ENCODE measurements around the gene HOXA3.
A peak's percentile ranks its signal among the peaks of the same experiment; 100 is the strongest.

HOXA3 gene

GRCh38 chr7:27099453-27100370, 52.7 kb downstream of the HOXA3 start:
- no peak for DNase-seq

GRCh38 chr7:27098578-27099451, 53.6 kb downstream of the HOXA3 start:
- no peak for DNase-seq

DNA sequence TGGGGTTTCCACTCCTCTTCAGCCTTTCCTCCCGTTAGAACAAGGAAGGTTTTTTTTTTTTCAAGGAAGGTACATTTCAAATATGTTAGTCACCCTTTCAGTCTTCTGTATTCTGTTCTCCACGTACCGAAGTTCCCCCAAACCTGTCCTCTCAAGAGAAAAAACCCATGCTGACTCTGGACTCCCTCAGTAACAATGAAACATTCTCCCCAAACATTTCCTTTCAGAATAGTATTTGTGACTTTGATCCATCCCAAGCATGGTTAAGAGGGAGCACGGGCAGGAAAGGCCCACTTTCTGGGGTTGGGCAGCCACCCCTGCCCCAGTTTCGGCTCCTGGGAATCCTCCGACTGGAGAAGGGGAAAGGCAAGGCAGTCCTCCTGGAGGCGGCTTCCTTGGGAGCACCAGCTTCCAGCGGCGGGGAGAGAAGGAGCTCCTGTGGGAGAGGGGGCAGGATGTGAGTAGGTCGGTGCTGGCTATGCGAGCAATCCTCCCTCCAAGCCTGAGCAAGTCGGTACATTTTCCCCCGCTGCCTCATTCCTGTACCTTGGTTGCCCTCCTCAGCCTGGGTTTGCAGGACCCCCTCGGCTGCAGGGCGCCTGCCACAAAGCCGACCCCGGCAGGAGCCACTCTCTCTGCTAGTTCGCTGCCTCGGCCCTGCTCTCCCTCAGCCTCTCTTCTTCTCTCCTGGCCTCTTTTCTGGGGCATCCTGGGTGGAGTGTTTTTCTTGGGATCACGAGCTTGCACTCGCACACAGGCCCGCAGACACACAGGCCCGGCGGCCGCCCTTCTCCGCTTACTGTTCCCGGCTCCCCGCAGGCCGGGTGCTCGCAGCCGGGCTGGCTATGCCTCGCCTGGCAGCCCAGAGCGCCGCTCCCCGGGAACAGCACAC, 54.5 kb downstream of the HOXA3 start:
- DNase-seq, result no peak

DNA sequence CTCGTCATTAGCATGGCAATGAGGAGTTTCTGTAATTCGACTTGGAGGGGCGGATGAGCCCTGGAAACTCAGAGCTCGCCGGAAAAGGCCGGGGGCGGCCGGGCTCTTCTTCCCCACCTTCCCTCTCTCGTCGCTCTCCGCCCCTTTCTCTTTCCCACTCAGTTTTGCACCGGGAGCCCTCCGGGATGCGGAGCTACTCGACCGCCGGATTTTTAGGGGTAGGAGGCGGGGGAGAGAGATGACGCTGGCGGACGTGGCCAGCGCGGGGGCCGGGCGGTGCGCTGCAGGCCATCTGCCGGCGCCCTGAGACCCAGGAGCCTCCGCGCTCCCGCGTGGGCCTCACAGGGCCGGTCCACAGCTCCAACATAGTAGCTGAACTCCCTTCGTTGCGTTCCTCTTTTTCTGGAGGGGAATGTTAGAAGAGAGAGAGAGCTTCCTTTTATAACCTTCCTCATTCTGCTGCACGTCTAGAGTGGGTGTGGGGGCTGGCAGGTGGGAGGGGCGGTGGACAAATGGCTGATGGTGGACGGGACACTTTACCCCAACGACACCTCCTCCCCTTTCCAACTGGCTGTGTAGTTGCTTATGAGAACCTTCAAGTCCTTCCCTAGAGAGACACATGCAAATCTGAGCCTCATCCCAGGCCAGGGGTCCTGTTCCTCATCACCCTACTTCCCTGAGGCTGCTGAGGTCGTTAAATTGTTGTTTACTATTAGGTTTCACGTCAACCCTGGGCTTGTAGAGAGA, 55.4 kb downstream of the HOXA3 start:
- DNase-seq, result peak; percentile 77 to 88

DNA sequence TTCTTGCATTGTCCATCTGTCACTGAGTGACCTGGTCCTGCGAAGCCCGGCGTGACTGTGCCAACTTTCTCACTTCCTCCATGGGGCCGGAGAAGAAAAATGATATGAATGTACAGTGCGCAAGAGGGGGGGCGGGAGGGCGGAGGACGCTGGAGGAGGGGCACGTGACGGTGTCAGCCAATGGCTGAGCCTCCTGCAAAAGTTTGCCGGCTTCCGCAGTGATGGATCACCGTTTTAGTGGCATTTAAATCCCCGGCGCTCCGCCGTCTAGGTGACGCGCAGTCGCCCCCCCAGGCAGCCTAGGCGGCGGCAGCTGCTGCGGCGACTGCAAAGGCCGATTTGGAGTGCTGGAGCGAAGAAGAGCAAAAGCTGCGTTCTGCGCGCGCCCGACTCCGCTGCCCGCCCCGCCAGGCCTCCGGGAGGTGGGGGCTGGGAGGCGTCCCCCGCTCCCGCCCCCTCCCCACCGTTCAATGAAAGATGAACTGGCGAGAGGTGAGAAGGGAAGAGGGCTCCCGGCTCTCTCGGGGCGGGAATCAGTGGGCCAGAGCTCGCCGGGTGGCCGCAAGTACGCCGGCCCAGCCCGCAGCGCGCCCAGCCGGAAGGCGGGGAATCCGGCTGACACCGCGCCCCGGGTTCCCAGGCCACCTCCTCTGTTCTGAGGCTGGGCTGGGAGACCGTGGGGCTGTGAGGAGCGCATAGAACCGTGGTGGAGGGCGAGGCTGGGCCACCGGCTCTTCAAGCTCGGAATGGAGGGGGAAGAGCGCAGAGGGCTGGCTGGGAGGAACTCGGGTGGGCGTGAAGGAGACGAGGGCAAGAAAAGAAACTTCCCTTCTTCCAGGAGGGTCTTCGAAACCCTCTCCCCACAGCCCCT, 56.3 kb downstream of the HOXA3 start, which contains the start of gene HOXA1:
TSS of gene HOXA1 (minus strand) at position 104 of the 871 bp plus-strand sequence. CDS start at position 16, 88 bp downstream.
- peak; percentile 77 to 79 for DNase-seq

DNA sequence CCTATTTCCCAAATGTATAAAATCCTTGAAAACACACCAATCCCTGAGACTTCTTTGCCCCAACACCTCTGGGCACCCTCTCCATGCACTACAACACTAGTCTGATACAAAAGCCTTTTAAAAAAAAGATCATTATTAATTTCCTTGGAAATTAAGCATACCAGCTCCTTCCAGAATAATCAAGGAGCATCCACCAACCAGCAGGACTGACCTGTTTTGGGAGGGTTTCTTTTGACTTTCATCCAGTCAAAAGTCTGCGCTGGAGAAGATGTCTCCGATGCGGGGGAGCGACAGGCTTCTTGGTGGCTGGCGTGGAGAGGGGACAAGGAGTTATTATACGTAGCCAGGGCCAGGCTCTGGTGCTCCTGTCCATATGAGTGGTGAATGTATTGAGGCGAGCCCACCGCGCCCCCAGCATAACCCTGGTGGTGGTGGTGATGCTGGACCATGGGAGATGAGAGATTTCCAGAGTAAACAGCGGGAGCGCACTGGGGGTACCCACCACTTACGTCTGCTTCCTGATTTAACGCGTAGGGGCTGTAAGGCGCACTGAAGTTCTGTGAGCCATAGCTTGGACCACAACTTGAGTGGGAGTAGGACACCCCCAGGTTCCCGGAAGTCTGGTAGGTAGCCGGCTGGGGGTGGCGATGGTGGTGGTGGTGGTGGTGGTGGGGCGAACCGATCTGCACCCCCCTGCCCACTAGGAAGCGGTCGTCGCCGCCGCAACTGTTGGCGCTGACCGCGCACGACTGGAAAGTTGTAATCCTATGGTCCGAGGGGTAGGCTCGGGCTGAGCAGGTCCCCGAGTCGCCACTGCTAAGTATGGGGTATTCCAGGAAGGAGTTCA, 57.1 kb downstream of the HOXA3 start:
- no peak for DNase-seq

DNA sequence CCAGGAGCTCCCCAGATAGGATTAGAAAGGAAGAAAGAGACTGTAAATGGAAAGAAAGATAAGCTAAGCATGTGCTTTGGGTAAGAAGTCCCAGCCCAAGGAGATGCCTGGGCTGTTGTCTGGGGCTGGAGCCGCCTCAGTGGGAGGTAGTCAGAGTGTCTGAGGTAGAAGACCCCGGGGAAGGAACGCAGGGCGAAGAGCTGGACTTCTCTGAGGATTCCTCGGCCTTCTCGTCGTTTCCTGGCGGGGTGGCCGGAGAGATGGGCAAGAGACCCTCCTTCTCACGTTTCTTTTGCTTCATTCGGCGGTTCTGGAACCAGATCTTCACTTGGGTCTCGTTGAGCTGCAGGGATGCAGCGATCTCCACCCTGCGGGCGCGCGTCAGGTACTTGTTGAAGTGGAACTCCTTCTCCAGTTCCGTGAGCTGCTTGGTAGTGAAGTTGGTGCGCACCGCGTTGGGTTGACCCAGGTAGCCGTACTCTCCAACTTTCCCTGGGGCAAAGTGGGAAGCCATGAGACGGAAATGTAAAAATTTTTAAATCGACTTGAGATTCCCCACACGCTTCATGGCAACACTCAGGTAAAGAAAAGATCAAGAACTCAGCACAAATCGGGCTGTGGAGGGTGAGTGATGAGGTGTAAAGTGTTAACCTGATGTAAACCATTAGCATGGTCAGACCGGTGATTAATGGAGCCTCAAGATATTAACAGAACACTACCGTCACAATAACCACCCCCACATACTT, 57.9 kb downstream of the HOXA3 start:
- no peak for DNase-seq

GRCh38 chr7:27093184-27093895, 59.0 kb downstream of the HOXA3 start:
- DNase-seq, result no peak

- no peak for DNase-seq
Measured at GRCh38 chr7:27092819-27093110, 59.6 kb downstream of the HOXA3 start.

GRCh38 chr7:27091941-27092818, 60.2 kb downstream of the HOXA3 start:
- DNase-seq, result no peak

GRCh38 chr7:27091105-27091504, 61.3 kb downstream of the HOXA3 start:
- no peak for DNase-seq

DNA sequence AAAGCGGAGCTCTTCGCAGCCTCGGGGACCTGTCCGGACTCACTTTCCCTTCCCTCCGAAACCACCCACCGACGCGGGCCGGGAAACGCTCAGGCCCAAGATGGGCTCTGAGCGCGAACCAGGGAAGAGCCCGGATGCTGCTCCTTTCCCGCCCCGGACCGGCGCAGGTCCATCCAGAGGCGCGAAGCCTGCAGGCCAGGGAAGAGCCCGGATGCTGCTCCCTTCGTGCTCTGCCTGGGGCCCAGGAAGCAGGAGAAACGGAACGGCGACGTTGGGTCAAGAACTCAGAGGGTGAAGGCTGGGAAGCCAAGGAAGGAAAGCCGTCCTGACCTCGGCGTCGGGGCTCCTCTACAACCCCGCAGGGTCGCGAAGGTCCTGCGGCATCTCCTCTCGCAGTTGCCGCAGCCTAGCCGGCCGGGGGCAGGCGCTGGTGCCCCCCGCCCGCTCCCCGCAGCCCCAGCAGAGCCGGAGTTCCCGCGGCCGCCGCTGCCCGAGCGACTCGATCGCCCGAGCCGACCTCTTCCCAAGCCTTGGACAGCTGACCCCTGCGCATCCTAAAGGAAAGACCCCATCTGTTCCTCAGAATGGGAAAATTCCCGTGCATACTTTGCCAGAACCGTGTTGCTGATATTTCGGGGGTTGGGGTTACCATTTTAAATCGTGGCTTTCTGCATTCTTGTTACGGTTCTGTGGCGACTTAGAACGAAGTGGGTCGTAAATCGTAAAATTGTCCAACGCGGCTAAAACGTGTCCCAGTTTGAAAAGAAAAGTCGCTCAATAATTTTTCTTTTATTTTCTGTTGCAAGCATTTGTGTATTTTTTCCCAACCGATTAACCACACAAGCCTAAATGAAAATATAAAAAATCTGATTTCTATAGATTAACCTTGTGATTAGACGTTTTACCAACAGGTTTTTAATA, 64.1 kb downstream of the HOXA3 start:
- no peak for DNase-seq

DNA sequence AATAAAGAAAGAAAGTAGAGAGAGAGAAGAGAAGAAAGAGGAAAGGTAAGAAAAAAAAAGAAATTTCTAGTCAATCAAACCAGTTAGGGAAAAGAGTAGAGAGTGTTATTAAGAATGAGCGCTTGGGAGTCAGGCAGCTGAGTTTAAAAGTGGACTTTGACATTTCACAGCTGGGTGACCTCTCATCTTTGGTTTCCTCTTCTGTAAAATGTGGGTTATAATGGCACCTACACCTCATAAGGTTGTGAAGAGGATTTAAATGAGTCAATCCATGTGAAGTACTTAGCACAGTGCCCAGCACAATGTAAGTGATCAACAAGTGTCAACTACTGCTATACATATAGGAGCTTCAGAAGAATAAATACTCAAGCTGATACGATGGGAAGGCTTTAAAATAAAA, 68.7 kb downstream of the HOXA3 start:
- DNase-seq, result no peak

GRCh38 chr7:27082171-27082570, 70.2 kb downstream of the HOXA3 start:
- no peak for DNase-seq

DNA sequence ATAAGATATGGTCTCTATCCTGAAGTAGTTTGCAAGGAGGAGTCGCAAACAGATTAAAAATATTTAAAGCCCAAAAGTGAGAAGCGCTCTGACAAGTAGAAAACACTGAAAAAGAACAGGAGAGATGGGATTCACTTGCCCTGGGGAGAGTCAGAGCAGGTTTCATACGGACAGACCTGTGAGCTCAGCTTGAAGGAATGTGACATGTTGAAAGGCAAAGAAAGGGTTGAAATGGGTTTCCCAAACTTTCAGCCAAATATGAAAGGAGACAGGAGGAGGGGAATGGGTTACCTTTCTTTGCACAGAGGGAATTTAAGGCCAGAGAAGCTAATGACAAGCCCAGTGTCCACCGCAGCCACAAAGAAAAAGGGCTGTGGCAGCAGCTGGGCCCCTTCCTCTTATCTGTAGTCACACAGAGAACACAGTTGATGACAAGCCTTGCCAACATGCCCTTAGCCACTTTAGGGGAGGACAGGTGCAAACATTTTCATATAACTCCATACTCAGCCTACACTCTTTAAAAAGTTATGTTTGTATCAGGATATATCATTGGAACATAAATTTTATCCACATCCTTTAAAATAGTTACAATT, 71.4 kb downstream of the HOXA3 start:
- no peak for DNase-seq
